Measurements from ENCODE around the gene GNG13. TPM values are rescaled to one million over a fixed set of nuclear protein-coding genes. Genes with fewer than 3 reads are reported as not detected.

GNG13 gene
- total and polyA plus RNA-seq, 7 donors: not detected

DNA sequence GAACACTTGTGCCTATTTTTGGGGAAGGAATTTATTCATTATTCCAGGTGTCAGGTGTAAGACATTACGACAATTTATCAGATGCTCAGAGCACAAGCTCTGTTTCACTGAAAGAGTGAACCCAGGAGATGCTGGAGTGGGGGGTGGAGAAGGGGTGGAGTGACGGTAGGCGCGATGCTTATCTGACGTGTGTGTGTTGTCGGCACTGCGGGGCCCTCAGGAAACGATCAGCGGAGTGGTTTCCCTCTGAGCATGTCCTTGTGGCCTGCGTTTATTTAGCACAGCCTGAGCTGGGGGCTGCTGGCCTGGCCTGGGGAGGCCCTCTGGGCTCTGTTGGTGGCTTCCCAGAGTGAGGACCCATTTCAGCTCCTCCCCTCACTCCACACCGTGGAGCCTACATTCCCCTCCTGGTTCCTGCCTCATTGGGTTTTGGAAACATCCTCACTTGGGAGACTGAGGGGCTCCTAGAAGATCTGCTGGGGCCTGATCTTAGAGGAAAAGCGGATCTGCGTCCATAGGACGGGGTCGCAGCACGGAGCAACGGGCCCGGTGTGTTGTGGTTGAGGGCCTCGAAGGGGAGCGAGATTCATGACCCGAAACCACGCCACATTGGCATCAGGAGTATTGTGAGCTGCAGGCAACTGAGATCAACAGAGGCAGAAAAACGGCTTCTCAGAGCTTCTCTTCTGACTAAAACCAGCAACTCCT, 19.0 kb upstream of the GNG13 start:
- intact Hi-C loops (cut with DNase I): loop anchor here in 1 of 2 donors (10.0 kb wide), 1 partner anchor 235 kb away; no protein-coding TSS in a partner anchor
- Histone ChIP-seq H3K4me3 (no peak overlapping the region), H3K4me1 (no peaks in the 10 kb centered on the region), H3K27me3 (ENCODE audit: insufficient read depth in 3 of 3, low read length in 2 of 3) (peaks cover 0 to 71% (median 24%) of the 10 kb centered on the region in 3 donors), H3K36me3 (ENCODE audit: insufficient read depth in 1 of 2, low read depth in 1 of 2) (no peaks in the 10 kb centered on the region), H3K27ac (no peak overlapping the region), H3K9me3 (no peaks in the 10 kb centered on the region)
- ATAC-seq (no peak), DNase-seq (no peak)
- 65 to 70% (median 70%) methylated on average over 23 of the region's 23 CpGs for WGBS, 3 donors
- TF ChIP-seq CTCF (IDR thresholded peaks at IDR 0.05): no peak

- Histone ChIP-seq H3K4me3 (no peak overlapping the region), H3K27ac (no peak overlapping the region), H3K4me1 (no peaks in the 10 kb centered on the region), H3K36me3 (ENCODE audit: insufficient read depth in 1 of 2, low read depth in 1 of 2) (no peaks in the 10 kb centered on the region), H3K27me3 (ENCODE audit: insufficient read depth in 3 of 3, low read length in 2 of 3) (peaks cover 0 to 73% (median 25%) of the 10 kb centered on the region in 3 donors), H3K9me3 (no peaks in the 10 kb centered on the region)
- ATAC-seq (no peak), DNase-seq (no peak)
- intact Hi-C loops (cut with DNase I): loop anchor here in 1 of 2 donors (10.0 kb wide), 1 partner anchor 236 kb away; no protein-coding TSS in a partner anchor
- 74 to 85% (median 82%) methylated on average over 2 of the region's 2 CpGs for WGBS, 3 donors
- TF ChIP-seq CTCF (IDR thresholded peaks at IDR 0.05): no peak
Observed at GRCh38 chr16:818592-818991, 18.1 kb upstream of the GNG13 start.

DNA sequence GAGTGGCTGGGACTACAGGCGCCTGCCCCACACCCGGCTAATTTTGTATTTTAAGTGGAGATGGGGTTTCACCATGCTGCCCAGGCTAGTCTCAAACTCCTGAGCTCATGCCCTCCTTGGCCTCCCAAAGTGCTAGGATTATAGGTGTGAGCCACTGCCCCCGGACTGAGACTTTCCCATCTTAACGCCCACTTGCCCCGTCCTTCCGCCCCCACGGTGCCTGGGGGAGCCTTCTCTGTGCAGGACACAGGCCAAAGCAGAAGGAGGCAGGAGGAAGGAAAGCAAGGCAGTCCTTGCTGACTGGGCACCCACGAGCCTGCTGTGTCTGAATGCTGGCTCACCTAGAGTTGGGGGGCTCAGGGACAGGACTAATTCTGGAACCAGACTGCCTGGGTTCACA, 17.6 kb upstream of the GNG13 start:
- WGBS, 3 donors: 78 to 84% (median 80%) methylated on average over 8 of the region's 8 CpGs
- Histone ChIP-seq H3K27me3 (ENCODE audit: insufficient read depth in 3 of 3, low read length in 2 of 3) (peaks cover 0 to 78% (median 28%) of the 10 kb centered on the region in 3 donors), H3K36me3 (ENCODE audit: insufficient read depth in 1 of 2, low read depth in 1 of 2) (no peaks in the 10 kb centered on the region), H3K9me3 (no peaks in the 10 kb centered on the region), H3K27ac (no peak overlapping the region), H3K4me1 (no peaks in the 10 kb centered on the region), H3K4me3 (no peak overlapping the region)
- ATAC-seq (no peak), DNase-seq (no peak)
- intact Hi-C loops (cut with DNase I): loop anchor here in 1 of 2 donors (10.0 kb wide), 1 partner anchor 237 kb away; no protein-coding TSS in a partner anchor
- no peak for TF ChIP-seq CTCF (IDR thresholded peaks at IDR 0.05)

DNA sequence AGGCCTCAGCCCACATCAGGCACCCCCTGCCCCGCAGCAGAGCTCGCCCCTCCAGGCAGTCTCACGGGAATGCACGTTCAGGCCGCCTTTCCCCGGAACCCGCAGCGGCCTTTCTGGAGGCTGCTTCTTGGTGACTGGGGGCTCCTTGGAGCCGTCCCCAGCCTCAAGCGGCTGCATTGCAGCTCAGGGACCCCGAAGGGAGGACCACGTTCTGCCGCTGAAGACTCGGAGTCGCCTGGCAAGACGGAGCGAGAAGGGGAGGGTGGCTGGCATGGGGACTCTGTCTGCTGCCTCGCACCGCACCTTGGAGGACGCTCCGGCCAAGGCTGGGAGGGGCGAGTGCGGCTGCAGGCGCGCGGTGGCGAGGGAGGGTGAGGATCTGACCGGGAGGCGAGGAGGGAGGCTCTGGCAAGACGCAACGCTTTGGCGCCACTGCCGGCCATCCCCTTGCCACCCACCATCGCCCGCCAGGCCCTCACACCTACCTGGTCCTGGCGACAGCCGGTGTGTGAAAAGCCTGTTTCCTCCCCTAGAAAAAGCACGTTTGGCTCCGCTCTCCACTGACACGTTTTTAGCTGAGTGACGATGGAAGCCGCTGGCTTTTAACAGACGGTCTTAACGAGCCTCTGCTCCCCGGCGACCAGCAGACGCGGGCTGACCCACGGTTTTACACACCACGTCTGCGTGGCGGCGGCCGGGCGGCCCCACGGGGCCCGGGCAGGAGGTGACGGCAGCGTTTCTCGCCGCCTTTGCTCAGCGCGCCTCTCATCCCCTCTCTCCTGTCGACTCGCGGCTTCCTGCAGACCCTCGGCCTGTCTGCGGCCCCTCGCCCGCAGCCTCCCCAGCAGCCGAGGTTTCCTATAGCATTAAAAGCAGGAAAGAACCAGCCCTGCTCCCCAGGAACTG, 16.7 kb upstream of the GNG13 start:
- no peaks in the 10 kb centered on the region for H3K4me1 ChIP-seq
- no peak overlapping the region for H3K27ac ChIP-seq
- TF ChIP-seq CTCF (IDR thresholded peaks at IDR 0.05): no peak
- peaks cover 0 to 81% (median 22%) of the 10 kb centered on the region in 3 donors for H3K27me3 ChIP-seq (ENCODE audit: insufficient read depth in 3 of 3, low read length in 2 of 3)
- intact Hi-C loops (cut with DNase I): loop anchor here in 1 of 2 donors (10.0 kb wide), 1 partner anchor 238 kb away; no protein-coding TSS in a partner anchor
- H3K9me3 ChIP-seq: no peaks in the 10 kb centered on the region
- DNase-seq (no peak), ATAC-seq (no peak)
- WGBS, 3 donors: 46 to 56% (median 49%) methylated on average over 51 to 71 of the region's 71 CpGs
- H3K4me3 ChIP-seq: no peak overlapping the region
- H3K36me3 ChIP-seq (ENCODE audit: insufficient read depth in 1 of 2, low read depth in 1 of 2): no peaks in the 10 kb centered on the region

All from psoas muscle (tissue), 8 donors.